Panc1 (cell line): ENCODE measurements around the gene RCN1.

ENCODE experiments used
- CTCF ChIP-seq: fragments of 450-650 bp; IDR thresholded peaks from 2 replicates; pipeline ENCODE4 v1.5.1; 2017; ENCODE audit warnings: mild to moderate bottlenecking
- REST ChIP-seq, 2 experiments: IDR thresholded peaks; 2 replicates each; pipeline ENCODE4 v1.6.1; 2011 to 2012; ENCODE audit warnings: low read depth in 2 of 2, control low read depth in 1 of 2, low read length in 1 of 2, mild to moderate bottlenecking in 1 of 2, moderate library complexity in 1 of 2; ENCODE audit not compliant: insufficient read depth in 1 of 2
- SIN3A ChIP-seq: IDR thresholded peaks from 2 replicates; pipeline ENCODE4 v1.6.1; 2012; ENCODE audit warnings: low read depth, mild to moderate bottlenecking, low read length, moderate library complexity, borderline replicate concordance; ENCODE audit not compliant: insufficient read depth
- TCF7L2 ChIP-seq: IDR thresholded peaks from 2 replicates; pipeline ENCODE4 v1.6.1; 2011; ENCODE audit warnings: mild to moderate bottlenecking, low read depth, low read length, inconsistent platforms

GRCh38 chr11:32110795-32111194 is 19.9 kb downstream of the RCN1 start:
- TF ChIP-seq TCF7L2 (no peak), CTCF (no peak), SIN3A (no peak), REST (IDR thresholded peaks at IDR 0.05; ENCODE audit: insufficient read depth in 1 of 2, low read depth in 2 of 2, low read length in 1 of 2) (no peak)
